ENCODE results near the gene GRID2.

GRID2 gene

GRCh38 chr4:92606227-92606626 is 302.5 kb downstream of the GRID2 start:
- no peaks in the 10 kb centered on the region for H3K27me3 ChIP-seq (replicated peaks; ENCODE audit: insufficient read depth, low read length)
- no peaks in the 10 kb centered on the region for H3K4me1 ChIP-seq (ENCODE audit: low read length)
- H3K9me2 ChIP-seq (replicated peaks; ENCODE audit: insufficient read depth, low read length): no peaks in the 10 kb centered on the region
- H3K79me2 ChIP-seq (ENCODE audit: low read length): no peaks in the 10 kb centered on the region
- H3K4me2 ChIP-seq (ENCODE audit: low read depth, low read length): no peak overlapping the region
- no peak overlapping the region for H2AFZ ChIP-seq (ENCODE audit: low read length)
- DNase-seq: peak; percentile 53
- no peaks in the 10 kb centered on the region for H3F3A ChIP-seq (ENCODE audit: insufficient read depth, low read length)
- H3K27ac ChIP-seq (ENCODE audit: low read length): no peak overlapping the region
- H3K4me3 ChIP-seq (ENCODE audit: low read length): no peak overlapping the region
- H4K20me1 ChIP-seq (ENCODE audit: insufficient read depth, low read length): no peaks in the 10 kb centered on the region
- H3K9me3 ChIP-seq (replicated peaks; ENCODE audit: insufficient read depth, low read length): no peaks in the 10 kb centered on the region
- no peaks in the 10 kb centered on the region for H3K36me3 ChIP-seq (replicated peaks; ENCODE audit: insufficient read depth, low read length)
- TF ChIP-seq CTCF (IDR thresholded peaks at IDR 0.05; ENCODE audit: low read length) (no peak), EZH2 (optimal IDR thresholded peaks at IDR 0.05; ENCODE audit: low read depth, low read length) (no peak)
- H3K9ac ChIP-seq (ENCODE audit: low read length): no peak overlapping the region

GRCh38 chr4:92615049-92615448 is 311.3 kb downstream of the GRID2 start:
- H3K27ac ChIP-seq (ENCODE audit: low read length): no peak overlapping the region
- no peaks in the 10 kb centered on the region for H4K20me1 ChIP-seq (ENCODE audit: insufficient read depth, low read length)
- no peaks in the 10 kb centered on the region for H3K27me3 ChIP-seq (replicated peaks; ENCODE audit: insufficient read depth, low read length)
- no peak for TF ChIP-seq CTCF (IDR thresholded peaks at IDR 0.05; ENCODE audit: low read length)
- no peak for TF ChIP-seq EZH2 (optimal IDR thresholded peaks at IDR 0.05; ENCODE audit: low read depth, low read length)
- TF ChIP-seq EZH2phosphoT487 (IDR thresholded peaks at IDR 0.05; ENCODE audit: low read length): no peak
- H3F3A ChIP-seq (ENCODE audit: insufficient read depth, low read length): no peaks in the 10 kb centered on the region
- no peaks in the 10 kb centered on the region for H3K79me2 ChIP-seq (ENCODE audit: low read length)
- H3K36me3 ChIP-seq (replicated peaks; ENCODE audit: insufficient read depth, low read length): no peaks in the 10 kb centered on the region
- DNase-seq: no peak
- H3K9ac ChIP-seq (ENCODE audit: low read length): no peak overlapping the region
- H3K4me3 ChIP-seq (ENCODE audit: low read length): no peak overlapping the region
- no peaks in the 10 kb centered on the region for H3K9me2 ChIP-seq (replicated peaks; ENCODE audit: insufficient read depth, low read length)
- no peaks in the 10 kb centered on the region for H3K9me3 ChIP-seq (replicated peaks; ENCODE audit: insufficient read depth, low read length)
- H3K4me1 ChIP-seq (ENCODE audit: low read length): no peaks in the 10 kb centered on the region
- H2AFZ ChIP-seq (ENCODE audit: low read length): no peak overlapping the region
- H3K4me2 ChIP-seq (ENCODE audit: low read depth, low read length): no peak overlapping the region

- no peak for DNase-seq
- Histone ChIP-seq H3K27ac (ENCODE audit: low read length) (no peak overlapping the region), H3K4me1 (ENCODE audit: low read length) (no peaks in the 10 kb centered on the region), H3K27me3 (replicated peaks; ENCODE audit: insufficient read depth, low read length) (no peaks in the 10 kb centered on the region), H3F3A (ENCODE audit: insufficient read depth, low read length) (no peaks in the 10 kb centered on the region), H3K4me2 (ENCODE audit: low read depth, low read length) (no peak overlapping the region), H3K9me2 (replicated peaks; ENCODE audit: insufficient read depth, low read length) (no peaks in the 10 kb centered on the region), H2AFZ (ENCODE audit: low read length) (no peak overlapping the region), H3K79me2 (ENCODE audit: low read length) (no peaks in the 10 kb centered on the region), H3K4me3 (ENCODE audit: low read length) (no peak overlapping the region), H3K36me3 (replicated peaks; ENCODE audit: insufficient read depth, low read length) (no peaks in the 10 kb centered on the region), H3K9me3 (replicated peaks; ENCODE audit: insufficient read depth, low read length) (no peaks in the 10 kb centered on the region), H4K20me1 (ENCODE audit: insufficient read depth, low read length) (no peaks in the 10 kb centered on the region), H3K9ac (ENCODE audit: low read length) (no peak overlapping the region)
- TF ChIP-seq EZH2phosphoT487 (IDR thresholded peaks at IDR 0.05; ENCODE audit: low read length) (no peak), EZH2 (optimal IDR thresholded peaks at IDR 0.05; ENCODE audit: low read depth, low read length) (no peak), CTCF (IDR thresholded peaks at IDR 0.05; ENCODE audit: low read length) (no peak)
Observed at GRCh38 chr4:92618968-92619367, 315.2 kb downstream of the GRID2 start.

Data from MM.1S (cell line).